ENCODE results near the gene NOD2.

NOD2 gene

GRCh38 chr16:50670476-50670875 is 22.9 kb upstream of the NOD2 start:
- DNase-seq (ENCODE audit: low spot score), result no peak

- peak; percentile 27 for DNase-seq (ENCODE audit: low spot score)
These were observed 21.7 kb upstream of the NOD2 start for GRCh38 chr16:50671644-50672260.

- DNase-seq (ENCODE audit: low spot score), result no peak
These were observed 19.7 kb upstream of the NOD2 start for GRCh38 chr16:50673496-50674275.

- DNase-seq (ENCODE audit: low spot score), result no peak
These were observed 18.6 kb upstream of the NOD2 start for GRCh38 chr16:50674831-50675230.

GRCh38 chr16:50675686-50676610 is 17.5 kb upstream of the NOD2 start:
- DNase-seq (ENCODE audit: low spot score), result no peak

GRCh38 chr16:50676684-50677225 is 16.7 kb upstream of the NOD2 start:
- DNase-seq (ENCODE audit: low spot score), result no peak

- no peak for DNase-seq (ENCODE audit: low spot score)
These were observed 16.1 kb upstream of the NOD2 start for GRCh38 chr16:50677351-50677750.

- no peak for DNase-seq (ENCODE audit: low spot score)
These were observed 14.9 kb upstream of the NOD2 start for GRCh38 chr16:50678531-50678930.

GRCh38 chr16:50679266-50679665 is 14.1 kb upstream of the NOD2 start:
- DNase-seq (ENCODE audit: low spot score), result no peak

GRCh38 chr16:50679676-50680555 is 13.5 kb upstream of the NOD2 start:
- DNase-seq (ENCODE audit: low spot score), result no peak

- no peak for DNase-seq (ENCODE audit: low spot score)
These were observed 12.9 kb upstream of the NOD2 start for GRCh38 chr16:50680556-50680893.

GRCh38 chr16:50681021-50681885 is 12.2 kb upstream of the NOD2 start, which contains the start of gene SNX20:
Gene SNX20 (minus strand): TSS chr16:50681312. CDS start chr16:50677526, 3,786 bp downstream.
- no peak for DNase-seq (ENCODE audit: low spot score)

GRCh38 chr16:50683689-50684374 is 9.6 kb upstream of the NOD2 start:
- no peak for DNase-seq (ENCODE audit: low spot score)

- DNase-seq (ENCODE audit: low spot score), result no peak
These were observed 8.5 kb upstream of the NOD2 start for GRCh38 chr16:50684823-50685461.

- DNase-seq (ENCODE audit: low spot score), result no peak
These were observed 7.8 kb upstream of the NOD2 start for GRCh38 chr16:50685462-50686063.

GRCh38 chr16:50688083-50688482 is 5.3 kb upstream of the NOD2 start:
- no peak for DNase-seq (ENCODE audit: low spot score)

GRCh38 chr16:50688867-50689266 is 4.5 kb upstream of the NOD2 start:
- DNase-seq (ENCODE audit: low spot score), result no peak

GRCh38 chr16:50690177-50690576 is 3.2 kb upstream of the NOD2 start:
- DNase-seq (ENCODE audit: low spot score), result no peak

GRCh38 chr16:50692644-50692998 is 785 bp upstream of the NOD2 start:
- DNase-seq (ENCODE audit: low spot score), result no peak
